H1 (cell line): ENCODE data around the gene TCF4. TPM values are rescaled to one million over a fixed set of nuclear protein-coding genes. Genes with fewer than 3 reads are reported as not detected.

Experiments
- ASH2L ChIP-seq: fragments of 200-600, 300-600 bp; sonication (generic); IDR thresholded peaks from one replicate; pipeline ENCODE4 v1.7.1; 2017; ENCODE audit warnings: low read length
- EP300 ChIP-seq, 2 experiments: IDR thresholded peaks; 1 replicate in 1 of 2; 2 replicates in 1 of 2; pipeline ENCODE4 v1.6.1; 2011 to 2012; ENCODE audit warnings: low read depth in 2 of 2, low read length in 2 of 2, mild to moderate bottlenecking in 2 of 2, borderline replicate concordance in 1 of 2, inconsistent platforms in 1 of 2, moderate library complexity in 1 of 2
- GTF2F1 ChIP-seq: IDR thresholded peaks from 2 replicates; pipeline ENCODE4 v1.6.1; 2012; ENCODE audit warnings: low read depth, low read length, improper control_type of control experiment, borderline replicate concordance
- POU5F1 ChIP-seq: IDR thresholded peaks from 2 replicates; pipeline ENCODE4 v1.6.1; 2011; ENCODE audit warnings: low read depth, mild to moderate bottlenecking, low read length, moderate library complexity
- SAP30 ChIP-seq: fragments of 300-600 bp; sonication (generic); IDR thresholded peaks from 2 replicates; pipeline ENCODE4 v1.7.1; 2012; ENCODE audit warnings: low read length, moderate library complexity, mild to moderate bottlenecking, inconsistent platforms; ENCODE audit not compliant: insufficient read depth, insufficient replicate concordance
- SP1 ChIP-seq: IDR thresholded peaks from 2 replicates; pipeline ENCODE4 v1.6.1; 2011; ENCODE audit warnings: low read depth, low read length
- polyA plus RNA-seq, 7 experiments: library from polyadenylated mRNA; depleted of rRNA in 3 of 7; stranded (reverse) in 5 of 7; unstranded in 2 of 7; fragments of >200 nt in 5 of 7; fragments of 200-250 nt in 2 of 7; gene quantifications; 1 replicate in 5 of 7; 2 replicates in 1 of 7; 4 replicates in 1 of 7; pipeline versions ENCODE4 v1.2.1 to v1.2.3, GENCODE V29; 2011 to 2013; ENCODE audit warnings: missing spikeins in 2 of 7, mixed read lengths in 2 of 7
- total RNA-seq: library from RNA; stranded (reverse); fragmentation: NEBNext Ultra II Directional; extraction: Animal tissue kit (Norgen Biotek cat#: 25700); gene quantifications from 2 replicates; pipeline ENCODE4 v1.2.1, GENCODE V29; 2021

TCF4 gene
- total and polyA plus RNA-seq, 2 of the 8 experiments (the other 6 are each of a cell fraction or from before 2014, with no cell fraction given) = 59.3 to 118 TPM

- TF ChIP-seq GTF2F1 (no peak), EP300 (IDR thresholded peaks at IDR 0.05; ENCODE audit: borderline replicate concordance in 1 of 2, low read depth in 2 of 2, low read length in 2 of 2) (no peak), SAP30 (no peak), SP1 (no peak), POU5F1 (no peak), ASH2L (no peak)
Measured at GRCh38 chr18:55385770-55386169, 202.2 kb downstream of the TCF4 start (continued).
